Right atrium auricular region (tissue), 2 donors: ENCODE data around the gene SMYD4. TPM values are rescaled to one million over a fixed set of nuclear protein-coding genes. Genes with fewer than 3 reads are reported as not detected.
"Not testable (repeated sequence)": the region's sequence is repeated elsewhere in the genome, so short reads cannot be mapped to it uniquely, and the experiment has no call there.

Experiments
- DNase-seq: peaks from one replicate; pipeline ENCODE4 v3.0.0-alpha.2; 2019; ENCODE audit warnings: low spot score
- H3K27ac ChIP-seq, 2 donors: fragments of 200-600 bp; sonication (generic); 1 replicate in 1 of 2; 2 replicates in 1 of 2; pipeline ENCODE4 v1.5.1; 2016 to 2019
- H3K27me3 ChIP-seq, 2 donors: fragments of 200-600 bp; sonication (generic); one replicate each; pipeline versions ENCODE4 v1.5.1 to v1.6.0; 2017 to 2019
- H3K36me3 ChIP-seq: fragments of 200-600 bp; sonication (generic); one replicate; pipeline ENCODE4 v1.5.1; 2016
- H3K4me1 ChIP-seq, 2 donors: fragments of 200-600 bp; sonication (generic); one replicate each; pipeline versions ENCODE4 v1.5.1 to v1.6.0; 2017 to 2019
- H3K4me3 ChIP-seq, 2 donors: fragments of 200-600 bp; sonication (generic); 1 replicate in 1 of 2; 2 replicates in 1 of 2; pipeline ENCODE4 v1.5.1; 2017 to 2019; ENCODE audit warnings: mild to moderate bottlenecking in 1 of 2, moderate library complexity in 1 of 2
- H3K9me3 ChIP-seq, 2 donors: fragments of 200-600 bp; sonication (generic); one replicate each; pipeline ENCODE4 v1.5.1; 2019
- total RNA-seq, 2 donors: library from RNA; depleted of rRNA; stranded (reverse); fragments of >200 nt; gene quantifications; one replicate each; pipeline ENCODE4 v1.1.0, GENCODE V29; 2016
- TF ChIP-seq, protein P1 (sequence below), 2 donors: fragments of 200-600 bp; sonication (generic); IDR thresholded peaks; one replicate each; pipeline ENCODE4 v1.5.1; 2019; ENCODE audit warnings: antibody characterized with exemption in 2 of 2

SMYD4 gene
- total RNA-seq, 2 donors from 2014 or later, result 6.2 to 7.1 TPM

DNA sequence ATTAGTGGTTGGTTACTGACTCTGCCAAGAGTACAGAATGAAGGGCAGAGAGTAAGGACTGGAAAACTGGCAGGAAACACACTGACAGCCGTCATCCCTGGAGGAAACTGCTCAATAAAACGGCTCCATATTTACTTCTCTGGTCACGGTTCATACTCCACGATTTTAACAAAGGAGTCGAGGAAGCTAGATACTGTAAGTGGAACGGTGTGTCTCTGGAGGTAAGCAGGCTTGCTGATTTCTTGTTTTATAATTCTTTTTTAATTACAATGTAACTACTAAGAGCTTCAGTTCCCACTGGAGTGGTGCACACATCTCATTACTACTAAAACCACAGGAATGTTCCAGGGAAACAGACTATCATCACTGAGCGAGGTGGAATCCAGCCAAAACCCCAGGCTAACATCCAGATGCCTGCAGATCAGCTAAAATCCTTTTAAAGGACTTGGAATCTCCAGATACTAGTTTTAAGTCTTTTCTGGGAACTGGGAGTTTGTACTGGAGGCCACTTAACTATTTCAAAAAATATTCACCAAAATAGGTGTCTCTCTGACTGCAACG is 50.1 kb downstream of the SMYD4 start:
- no peaks in the 10 kb centered on the region for H3K27me3 ChIP-seq

DNA sequence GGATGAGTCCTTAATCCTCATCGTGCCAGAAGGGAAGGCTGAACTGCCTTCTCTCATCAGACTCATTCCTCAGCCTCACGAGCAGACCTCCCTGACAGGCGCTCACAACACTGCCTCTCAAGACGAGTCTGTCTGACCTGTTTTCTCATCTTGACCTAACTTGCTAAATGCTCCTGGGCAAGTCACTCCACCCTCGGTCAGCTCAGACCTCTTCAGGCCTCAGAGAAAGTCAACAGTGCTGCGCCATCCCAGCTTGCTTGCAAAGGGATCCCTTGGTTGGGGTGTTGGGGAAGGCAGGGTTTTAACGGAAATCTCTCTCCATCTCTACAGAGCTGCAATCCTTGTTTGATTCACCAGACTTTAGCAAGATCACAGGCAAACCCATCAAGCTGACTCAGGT is 52.8 kb downstream of the SMYD4 start:
- Histone ChIP-seq H3K27me3 (no peaks in the 10 kb centered on the region), H3K36me3 (peaks cover 33% of the 10 kb centered on the region), H3K27ac (no peak overlapping the region), H3K4me1 (peaks cover 0 to 41% of the 10 kb centered on the region in 2 donors), H3K4me3 (no peak overlapping the region), H3K9me3 (no peaks in the 10 kb centered on the region)
- TF ChIP-seq, protein P1, sequence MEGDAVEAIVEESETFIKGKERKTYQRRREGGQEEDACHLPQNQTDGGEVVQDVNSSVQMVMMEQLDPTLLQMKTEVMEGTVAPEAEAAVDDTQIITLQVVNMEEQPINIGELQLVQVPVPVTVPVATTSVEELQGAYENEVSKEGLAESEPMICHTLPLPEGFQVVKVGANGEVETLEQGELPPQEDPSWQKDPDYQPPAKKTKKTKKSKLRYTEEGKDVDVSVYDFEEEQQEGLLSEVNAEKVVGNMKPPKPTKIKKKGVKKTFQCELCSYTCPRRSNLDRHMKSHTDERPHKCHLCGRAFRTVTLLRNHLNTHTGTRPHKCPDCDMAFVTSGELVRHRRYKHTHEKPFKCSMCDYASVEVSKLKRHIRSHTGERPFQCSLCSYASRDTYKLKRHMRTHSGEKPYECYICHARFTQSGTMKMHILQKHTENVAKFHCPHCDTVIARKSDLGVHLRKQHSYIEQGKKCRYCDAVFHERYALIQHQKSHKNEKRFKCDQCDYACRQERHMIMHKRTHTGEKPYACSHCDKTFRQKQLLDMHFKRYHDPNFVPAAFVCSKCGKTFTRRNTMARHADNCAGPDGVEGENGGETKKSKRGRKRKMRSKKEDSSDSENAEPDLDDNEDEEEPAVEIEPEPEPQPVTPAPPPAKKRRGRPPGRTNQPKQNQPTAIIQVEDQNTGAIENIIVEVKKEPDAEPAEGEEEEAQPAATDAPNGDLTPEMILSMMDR (IDR thresholded peaks at IDR 0.05), result no peak
- no peak for DNase-seq

More for the DNA sequence above, 50.1 kb downstream of the SMYD4 start:
- Histone ChIP-seq H3K4me1 (peaks cover 0 to 49% of the 10 kb centered on the region in 2 donors), H3K27ac (peak overlapping the region; percentile 88 to 95), H3K4me3 (no peak overlapping the region), H3K9me3 (no peaks in the 10 kb centered on the region), H3K36me3 (peaks cover 33% of the 10 kb centered on the region)
- TF ChIP-seq, protein P1 (IDR thresholded peaks at IDR 0.05), result no peak
- peak; percentile 95 for DNase-seq

DNA sequence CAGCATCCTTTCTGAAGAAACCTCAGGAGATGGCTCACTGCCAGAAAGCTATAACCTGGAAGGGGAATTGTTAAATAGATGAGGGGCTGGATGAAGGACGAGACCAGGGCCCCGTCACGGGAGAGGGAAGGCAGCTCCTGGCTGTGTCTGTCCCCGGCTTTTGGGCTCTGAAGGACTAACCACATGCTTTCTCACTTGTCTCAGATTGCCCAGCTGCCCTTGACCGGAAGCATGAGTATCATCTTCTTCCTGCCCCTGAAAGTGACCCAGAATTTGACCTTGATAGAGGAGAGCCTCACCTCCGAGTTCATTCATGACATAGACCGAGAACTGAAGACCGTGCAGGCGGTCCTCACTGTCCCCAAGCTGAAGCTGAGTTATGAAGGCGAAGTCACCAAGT is 53.4 kb downstream of the SMYD4 start:
- no peak overlapping the region for H3K27ac ChIP-seq

DNA sequence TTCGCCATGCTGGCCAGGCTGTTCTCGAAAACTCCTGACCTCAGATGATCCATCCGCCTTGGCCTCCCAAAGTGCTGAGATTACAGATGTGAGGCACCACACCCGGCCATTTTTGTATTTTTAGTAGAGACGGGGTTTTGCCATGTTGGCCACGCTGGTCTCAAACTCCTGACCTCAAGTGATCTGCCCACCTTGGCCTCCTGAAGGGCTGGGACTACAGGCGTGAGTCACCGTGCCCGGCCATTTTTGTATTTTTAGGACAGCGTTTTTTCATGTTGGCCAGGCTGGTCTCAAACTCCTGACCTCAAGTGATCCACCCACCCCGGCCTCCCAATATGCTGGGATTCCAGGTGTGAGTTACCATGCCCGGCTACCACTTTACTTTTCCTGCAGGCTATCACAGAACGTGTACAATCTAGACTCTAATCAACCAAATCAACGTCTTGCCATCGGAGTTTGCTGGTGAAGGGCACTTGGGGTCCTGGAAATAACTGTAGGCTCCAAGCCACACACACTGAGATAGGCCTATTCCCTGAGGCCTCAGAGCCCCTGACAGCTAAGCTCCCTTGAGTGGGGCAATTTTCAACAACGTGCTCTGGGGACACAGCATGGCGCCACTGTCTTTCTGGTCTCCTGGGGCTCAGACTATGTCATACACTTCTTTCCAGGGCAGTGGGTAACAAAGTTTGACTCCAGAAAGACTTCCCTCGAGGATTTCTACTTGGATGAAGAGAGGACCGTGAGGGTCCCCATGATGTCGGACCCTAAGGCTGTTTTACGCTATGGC is 55.1 kb downstream of the SMYD4 start:
- no peak for DNase-seq
- peak overlapping the region; percentile 43 for H3K27ac ChIP-seq
- peaks cover 0 to 19% of the 10 kb centered on the region in 2 donors for H3K4me1 ChIP-seq
- H3K27me3 ChIP-seq, result no peaks in the 10 kb centered on the region
- no peak overlapping the region for H3K4me3 ChIP-seq
- no peaks in the 10 kb centered on the region for H3K9me3 ChIP-seq
- TF ChIP-seq, protein P1 (IDR thresholded peaks at IDR 0.05), result no peak
- H3K36me3 ChIP-seq, result peaks cover 33% of the 10 kb centered on the region

More for the DNA sequence above, 53.4 kb downstream of the SMYD4 start:
- Histone ChIP-seq H3K4me1 (peaks cover 0 to 36% of the 10 kb centered on the region in 2 donors), H3K36me3 (peaks cover 33% of the 10 kb centered on the region), H3K4me3 (no peak overlapping the region), H3K9me3 (no peaks in the 10 kb centered on the region), H3K27me3 (no peaks in the 10 kb centered on the region)
- TF ChIP-seq, protein P1 (IDR thresholded peaks at IDR 0.05), result no peak
- no peak for DNase-seq

DNA sequence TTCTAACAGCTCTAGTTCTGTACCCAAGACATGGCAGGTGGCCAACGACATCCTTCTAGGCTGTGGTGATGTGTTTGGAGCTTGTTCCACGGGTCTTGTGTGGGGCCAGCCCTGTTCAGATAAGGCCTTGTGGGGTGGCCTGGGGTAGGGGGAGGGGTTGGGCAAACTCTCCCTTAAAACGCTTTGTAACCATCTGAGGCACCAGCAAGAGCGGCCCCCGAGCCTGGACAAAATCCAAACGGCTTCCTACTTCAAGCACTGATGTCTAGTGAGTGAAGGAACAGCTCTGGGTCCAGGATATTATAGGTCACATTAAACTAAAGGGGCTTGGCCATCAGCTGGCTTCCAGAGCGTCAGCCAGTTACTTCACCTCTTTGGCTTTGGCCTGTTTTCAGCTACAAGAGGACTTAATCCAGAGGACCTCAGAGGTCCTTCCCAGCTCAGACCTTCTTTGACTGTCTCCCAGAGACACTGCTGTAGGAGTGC is 56.0 kb downstream of the SMYD4 start:
- H3K27ac ChIP-seq, result peak overlapping the region; percentile 43
- TF ChIP-seq, protein P1 (IDR thresholded peaks at IDR 0.05), result no peak
- DNase-seq, result no peak
- H3K4me3 ChIP-seq, result no peak overlapping the region
- no peaks in the 10 kb centered on the region for H3K27me3 ChIP-seq
- peaks cover 31% of the 10 kb centered on the region for H3K36me3 ChIP-seq
- H3K4me1 ChIP-seq, result peaks cover 0 to 15% of the 10 kb centered on the region in 2 donors
- H3K9me3 ChIP-seq, result no peaks in the 10 kb centered on the region

DNA sequence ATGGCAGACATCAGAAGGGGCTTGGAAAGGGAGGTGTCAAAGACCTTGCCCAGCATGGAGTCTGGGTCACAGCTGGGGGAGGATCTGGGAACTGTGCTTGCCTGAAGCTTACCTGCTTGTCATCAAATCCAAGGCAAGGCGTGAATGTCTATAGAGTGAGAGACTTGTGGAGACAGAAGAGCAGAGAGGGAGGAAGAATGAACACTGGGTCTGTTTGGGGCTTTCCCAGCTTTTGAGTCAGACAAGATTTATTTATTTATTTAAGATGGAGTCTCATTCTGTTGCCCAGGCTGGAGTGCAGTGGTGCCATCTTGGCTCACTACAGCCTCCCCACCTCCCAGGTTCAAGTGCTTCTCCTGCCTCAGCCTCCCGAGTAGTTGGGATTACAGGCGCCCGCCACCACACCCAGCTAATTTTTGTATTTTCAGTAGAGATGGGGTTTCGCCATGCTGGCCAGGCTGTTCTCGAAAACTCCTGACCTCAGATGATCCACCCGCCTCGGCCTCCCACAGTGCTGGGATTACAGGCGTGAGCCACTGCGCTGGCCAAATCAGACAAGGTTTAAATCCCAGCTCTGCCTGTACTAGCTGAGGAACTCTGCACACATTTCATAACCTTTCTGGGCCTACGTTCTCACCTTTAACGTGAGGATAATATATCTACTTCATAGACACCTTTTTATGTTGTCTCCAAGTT is 56.6 kb downstream of the SMYD4 start:
- H3K27me3 ChIP-seq, H3K9me3 ChIP-seq, H3K4me3 ChIP-seq: not testable (repeated sequence)
- DNase-seq, result peak; percentile 75
- Histone ChIP-seq H3K4me1 (peaks cover 0 to 15% of the 10 kb centered on the region in 2 donors), H3K27ac (peak overlapping the region; percentile 43), H3K36me3 (peaks cover 25% of the 10 kb centered on the region)
